H1 (cell line): ENCODE results near the gene HS1BP3. TPM values are rescaled to one million over a fixed set of nuclear protein-coding genes. Genes with fewer than 3 reads are reported as not detected.

Experiments
- GTF2F1 ChIP-seq: IDR thresholded peaks from 2 replicates; pipeline ENCODE4 v1.6.1; 2012; ENCODE audit warnings: low read depth, low read length, improper control_type of control experiment, borderline replicate concordance
- polyA plus RNA-seq, 7 experiments: library from polyadenylated mRNA; depleted of rRNA in 3 of 7; stranded (reverse) in 5 of 7; unstranded in 2 of 7; fragments of >200 nt in 5 of 7; fragments of 200-250 nt in 2 of 7; gene quantifications; 1 replicate in 5 of 7; 2 replicates in 1 of 7; 4 replicates in 1 of 7; pipeline versions ENCODE4 v1.2.1 to v1.2.3, GENCODE V29; 2011 to 2013; ENCODE audit warnings: missing spikeins in 2 of 7, mixed read lengths in 2 of 7
- total RNA-seq: library from RNA; stranded (reverse); fragmentation: NEBNext Ultra II Directional; extraction: Animal tissue kit (Norgen Biotek cat#: 25700); gene quantifications from 2 replicates; pipeline ENCODE4 v1.2.1, GENCODE V29; 2021
- TF ChIP-seq, protein P1 (sequence below): IDR thresholded peaks from 2 replicates; pipeline ENCODE4 v1.6.1; 2012; ENCODE audit warnings: low read length, inconsistent platforms

Gene HS1BP3
- total and polyA plus RNA-seq, 2 of the 8 experiments (the other 6 are each of a cell fraction or from before 2014, with no cell fraction given) = 11.1 to 11.3 TPM

GRCh38 chr2:20664071-20664390 is 13.1 kb upstream of the HS1BP3 start (continued):
- TF ChIP-seq, protein P1, sequence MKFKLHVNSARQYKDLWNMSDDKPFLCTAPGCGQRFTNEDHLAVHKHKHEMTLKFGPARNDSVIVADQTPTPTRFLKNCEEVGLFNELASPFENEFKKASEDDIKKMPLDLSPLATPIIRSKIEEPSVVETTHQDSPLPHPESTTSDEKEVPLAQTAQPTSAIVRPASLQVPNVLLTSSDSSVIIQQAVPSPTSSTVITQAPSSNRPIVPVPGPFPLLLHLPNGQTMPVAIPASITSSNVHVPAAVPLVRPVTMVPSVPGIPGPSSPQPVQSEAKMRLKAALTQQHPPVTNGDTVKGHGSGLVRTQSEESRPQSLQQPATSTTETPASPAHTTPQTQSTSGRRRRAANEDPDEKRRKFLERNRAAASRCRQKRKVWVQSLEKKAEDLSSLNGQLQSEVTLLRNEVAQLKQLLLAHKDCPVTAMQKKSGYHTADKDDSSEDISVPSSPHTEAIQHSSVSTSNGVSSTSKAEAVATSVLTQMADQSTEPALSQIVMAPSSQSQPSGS = no peak
- TF ChIP-seq GTF2F1 = no peak
